Activated T-cell treated with anti-CD3 and anti-CD28 coated beads for 1 hour (primary cell): ENCODE data around the gene TBC1D17.

Experiments
- DNase-seq: peaks from one replicate; pipeline ENCODE4 v3.0.0-alpha.2; 2020; ENCODE audit warnings: low read depth

The TBC1D17 gene

GRCh38 chr19:49861541-49862378 lies 15.7 kb upstream of the TBC1D17 start:
- DNase-seq: no peak

DNA sequence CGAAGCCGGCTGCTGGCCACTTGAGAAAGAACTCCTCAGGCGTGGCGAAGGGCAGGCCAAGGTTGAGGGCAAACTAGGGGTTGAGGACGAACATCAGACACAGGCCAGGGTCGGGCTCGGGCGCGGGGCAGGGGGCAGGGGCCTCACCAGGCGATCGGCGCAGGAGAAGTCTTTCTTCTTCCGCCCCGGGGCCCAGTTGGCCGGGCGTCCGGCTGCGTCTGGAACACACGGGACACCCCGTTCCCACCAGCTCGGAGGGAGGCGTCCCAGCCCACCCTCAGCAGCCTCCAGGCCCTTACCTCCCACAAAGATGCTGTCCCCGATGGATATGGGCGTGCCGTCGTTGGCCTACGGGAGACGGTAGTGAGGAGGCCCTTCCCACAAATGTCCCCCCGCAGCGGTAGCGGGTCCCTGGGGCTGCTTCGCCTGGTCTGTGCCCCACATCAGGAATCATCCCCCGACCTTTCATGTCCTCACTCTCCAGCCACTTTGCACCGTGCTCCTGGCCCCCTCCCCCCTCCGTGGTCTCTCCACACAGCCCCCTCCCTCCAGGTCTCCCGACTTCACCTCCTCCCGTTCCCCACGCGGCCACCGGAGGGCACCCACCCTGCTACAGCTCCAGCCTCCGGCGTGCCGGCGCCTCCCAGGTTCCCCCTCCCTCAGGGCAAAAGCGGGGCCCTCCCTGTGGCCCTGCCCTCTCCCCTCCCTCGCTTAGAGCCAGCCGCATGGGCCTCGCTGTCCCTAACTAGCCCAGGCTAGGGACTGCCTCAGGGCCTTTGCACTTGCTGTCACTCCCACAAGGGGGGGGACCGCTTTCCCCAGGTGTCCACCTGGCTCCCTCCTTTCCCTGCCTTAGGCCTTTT lies 14.9 kb upstream of the TBC1D17 start:
- no peak for DNase-seq

GRCh38 chr19:49863254-49863934 lies 14.1 kb upstream of the TBC1D17 start:
- DNase-seq: no peak

- no peak for DNase-seq
These were observed 13.6 kb upstream of the TBC1D17 start for GRCh38 chr19:49863935-49864320.

- no peak for DNase-seq
These were observed 12.6 kb upstream of the TBC1D17 start for GRCh38 chr19:49864890-49865289.

- DNase-seq: peak; percentile 86
These were observed 10.3 kb upstream of the TBC1D17 start, which contains the start of gene PNKP for GRCh38 chr19:49866933-49867782. Gene PNKP, minus strand, starts transcription at chr19:49867576. Its CDS starts 372 bp downstream, at chr19:49867204.

DNA sequence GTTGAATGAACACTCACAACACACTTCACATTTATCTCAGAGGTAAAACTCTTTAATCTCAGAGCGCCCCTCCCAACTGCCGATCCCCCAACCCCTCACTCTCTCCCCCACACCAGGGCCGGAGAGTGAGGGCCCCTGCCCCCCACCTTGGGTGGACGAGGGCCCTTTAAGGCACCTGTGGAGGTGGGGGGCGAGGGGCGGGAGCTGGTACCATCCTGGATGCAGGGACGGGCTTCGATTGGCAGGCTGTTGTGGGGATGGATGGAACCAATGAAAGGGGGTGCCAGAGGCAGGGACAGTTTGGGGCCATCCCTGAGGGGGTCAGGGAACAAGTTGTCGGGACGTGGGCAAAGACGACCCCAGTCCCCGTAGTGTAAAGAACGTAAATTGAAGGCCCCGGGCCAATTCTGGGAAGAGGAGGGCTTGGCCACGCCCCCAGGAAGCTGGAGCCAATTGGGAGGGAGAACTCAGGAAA lies 8.5 kb upstream of the TBC1D17 start:
- no peak for DNase-seq

DNA sequence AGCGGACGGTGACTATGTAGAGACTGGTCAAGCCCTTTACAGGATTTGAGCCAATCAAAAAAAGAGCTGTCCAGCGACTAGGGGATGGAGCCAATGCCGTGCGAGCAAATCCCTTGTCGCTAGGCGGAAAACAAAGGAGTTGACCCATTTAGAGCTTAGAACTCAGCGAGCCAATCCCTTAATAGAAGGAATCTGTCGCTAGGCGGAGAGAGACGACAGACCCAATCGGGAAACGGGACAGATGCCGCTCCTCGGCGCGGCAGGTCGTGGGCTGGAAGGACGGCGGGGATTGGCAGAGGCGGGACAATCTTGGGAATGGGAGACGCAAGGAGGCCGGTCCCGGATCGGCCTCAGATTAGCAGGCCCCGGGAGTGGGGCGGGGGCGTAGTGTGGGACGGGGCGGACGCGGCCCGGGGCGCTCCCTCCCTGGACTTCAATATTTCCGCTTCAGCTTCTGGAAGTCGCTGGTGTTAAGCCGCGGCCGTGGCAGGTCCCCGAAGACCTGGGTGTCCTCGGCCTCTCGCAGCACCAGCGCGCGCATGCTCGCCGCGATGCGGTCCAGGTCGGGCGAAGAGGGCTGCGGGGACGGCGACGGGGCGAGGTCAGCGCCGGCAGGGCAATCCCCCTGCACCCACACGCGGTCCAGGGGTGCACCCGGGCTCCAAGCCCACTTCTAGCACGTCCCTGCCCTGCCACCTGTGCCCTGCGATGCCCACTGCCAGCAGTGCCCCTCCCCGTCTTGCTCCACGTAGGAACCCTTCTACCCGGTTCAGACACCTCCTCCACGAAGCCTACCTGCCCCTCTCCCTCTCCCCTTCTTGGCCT lies 7.8 kb upstream of the TBC1D17 start:
- DNase-seq: peak; percentile 81

DNA sequence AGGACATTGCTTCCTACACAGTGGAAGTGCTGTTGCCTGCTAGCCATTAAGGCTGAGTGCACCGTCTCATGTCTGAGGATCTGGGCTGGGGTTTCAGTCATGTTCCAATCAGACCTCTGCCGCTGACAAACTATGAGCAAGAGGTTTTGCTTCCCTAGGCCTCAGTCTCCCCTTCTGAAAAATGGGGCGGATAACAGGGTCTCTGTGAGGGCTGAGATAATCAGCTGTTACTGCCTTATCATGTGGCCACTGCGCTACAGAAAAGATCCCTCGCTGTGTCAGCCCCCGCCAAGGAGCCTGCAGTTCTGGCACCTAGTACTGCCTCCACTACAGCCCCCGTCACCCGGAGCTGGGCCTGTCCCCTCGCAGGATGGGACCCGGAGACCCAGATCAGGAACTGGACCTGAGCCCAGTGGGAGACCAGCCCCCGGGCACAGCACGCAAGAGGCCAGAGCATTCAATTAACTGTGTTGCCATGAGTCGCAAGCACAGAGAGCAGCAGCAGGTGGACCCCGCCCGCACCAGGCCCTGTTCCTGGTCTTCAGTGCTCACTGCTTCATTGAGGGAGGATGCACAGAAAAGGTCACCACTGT lies 7.1 kb upstream of the TBC1D17 start:
- no peak for DNase-seq

GRCh38 chr19:49871349-49871985 lies 6.0 kb upstream of the TBC1D17 start:
- DNase-seq: no peak

GRCh38 chr19:49872245-49873128 lies 5.0 kb upstream of the TBC1D17 start:
- no peak for DNase-seq

GRCh38 chr19:49873129-49873521 lies 4.4 kb upstream of the TBC1D17 start:
- no peak for DNase-seq

DNA sequence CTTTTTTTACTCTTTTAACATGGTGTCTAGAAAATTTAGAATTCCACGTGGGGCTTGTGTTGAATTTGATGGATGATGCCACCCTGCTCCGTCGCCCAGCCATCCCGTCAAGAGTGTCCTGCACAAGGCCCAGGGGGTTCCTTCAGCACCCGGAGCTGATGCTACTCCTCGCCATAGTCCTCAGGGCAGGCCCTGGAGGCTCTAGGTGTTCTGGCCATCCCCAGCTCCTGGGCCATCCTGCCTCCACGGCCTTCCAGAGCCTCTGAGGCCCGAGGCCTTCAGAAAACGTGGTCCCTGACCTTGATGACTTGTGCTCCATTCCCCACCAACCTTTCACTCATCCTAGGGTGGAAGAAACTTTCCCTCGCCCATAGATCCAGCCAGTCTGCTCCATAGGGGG lies 3.7 kb upstream of the TBC1D17 start:
- no peak for DNase-seq

GRCh38 chr19:49874503-49875157 lies 2.9 kb upstream of the TBC1D17 start:
- no peak for DNase-seq

DNA sequence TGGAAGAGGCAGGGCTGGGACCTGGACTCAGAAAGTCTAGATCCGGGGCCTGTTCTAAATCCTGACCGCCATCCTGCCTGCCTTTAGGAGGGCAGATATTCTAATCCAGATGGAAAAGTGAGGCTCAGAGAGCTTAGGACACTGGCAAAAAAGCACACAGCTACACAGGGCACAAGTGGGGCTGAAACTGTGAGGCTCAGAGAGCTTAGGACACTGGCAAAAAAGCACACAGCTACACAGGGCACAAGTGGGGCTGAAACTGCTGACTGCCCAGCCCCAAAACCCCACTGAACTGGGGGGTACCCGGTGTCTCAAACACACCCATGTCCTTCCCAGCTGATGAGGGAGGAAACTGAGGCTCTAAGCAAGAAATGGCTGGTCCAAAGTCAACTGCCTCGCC lies 2.3 kb upstream of the TBC1D17 start:
- no peak for DNase-seq

DNA sequence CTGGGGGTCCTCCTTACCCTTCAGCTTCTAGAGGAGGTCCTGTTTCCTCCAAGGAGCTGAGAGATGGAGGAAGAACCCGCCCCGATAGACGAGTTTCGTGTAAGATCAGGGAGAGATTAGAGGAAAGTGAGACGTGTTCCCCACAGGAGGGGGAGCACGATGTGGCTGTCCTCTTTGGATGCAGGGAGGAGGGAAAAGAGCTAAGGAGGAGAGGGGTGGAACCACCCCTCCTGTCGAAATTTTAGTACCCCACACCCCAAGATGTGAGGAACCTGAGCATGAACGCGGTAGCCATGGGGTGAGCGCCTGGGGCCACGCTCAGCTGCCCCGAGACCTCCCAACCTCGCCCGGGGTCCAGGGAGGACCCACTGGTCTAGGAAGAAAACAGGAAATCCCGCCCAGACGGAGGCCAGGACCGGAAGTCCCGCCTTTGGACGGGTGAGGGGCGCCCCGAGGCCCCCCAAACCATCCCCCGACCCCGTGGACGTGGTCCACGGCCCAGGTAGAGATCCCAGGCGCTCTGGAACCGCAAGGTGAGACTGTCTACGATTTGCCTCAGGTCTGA lies 1.6 kb upstream of the TBC1D17 start:
- peak; percentile 42 for DNase-seq

- DNase-seq: peak; percentile 96
These were observed 981 bp upstream of the TBC1D17 start for GRCh38 chr19:49876422-49877019.
